PC-9 (cell line): ENCODE data around the gene DNAI1. TPM values are rescaled to one million over a fixed set of nuclear protein-coding genes. Genes with fewer than 3 reads are reported as not detected.
"Not testable (repeated sequence)": the region's sequence is repeated elsewhere in the genome, so short reads cannot be mapped to it uniquely, and the experiment has no call there.

Experiments
- BruUV-seq: library from RNA; stranded (reverse); fragments of 400-500 nt; replicated peaks from 2 replicates; lab custom pipeline; 2021; lab: Mats Ljungman, UMichigan
- CTCF ChIA-PET: fragments of 300-600 bp; sonication (Branson Sonifier 250); formaldehyde crosslinking; loops from one replicate; lab custom pipeline; 2022; ENCODE audit warnings: antibody characterized with exemption; lab: Charles Lee
- POLR2A ChIA-PET: fragments of 300-600 bp; sonication (Branson Sonifier 250); formaldehyde crosslinking; loops from one replicate; lab custom pipeline; 2022; ENCODE audit warnings: antibody characterized with exemption; ENCODE audit not compliant: unreplicated experiment; lab: Charles Lee
- DNase-seq, 2 experiments: peaks; one replicate each; pipeline versions ENCODE4 v3.0.0 to v3.0.0-alpha.2; 2015 to 2022; ENCODE audit warnings: mixed read lengths in 1 of 2
- H2AFZ ChIP-seq: fragments of 200-600 bp; sonication (generic); 2 replicates; pipeline ENCODE4 v1.8.1; 2017; ENCODE audit warnings: antibody characterized with exemption
- H3F3A ChIP-seq: fragments of 200-600 bp; sonication (generic); 2 replicates; pipeline ENCODE4 v1.8.1; 2017; ENCODE audit warnings: antibody characterized with exemption, mild to moderate bottlenecking, low read depth; ENCODE audit not compliant: insufficient read depth
- H3K27ac ChIP-seq: fragments of 200-600 bp; sonication (generic); 2 replicates; pipeline ENCODE4 v1.6.1; 2016; ENCODE audit warnings: mixed run types
- H3K27me3 ChIP-seq: fragments of 200-600 bp; sonication (generic); 2 replicates; pipeline ENCODE4 v1.6.1; 2016; ENCODE audit warnings: low read depth, mixed run types; ENCODE audit not compliant: insufficient read depth
- H3K36me3 ChIP-seq: fragments of 200-600 bp; sonication (generic); 2 replicates; pipeline ENCODE4 v1.6.1; 2016; ENCODE audit warnings: low read depth, mixed run types
- H3K4me1 ChIP-seq: fragments of 200-600 bp; sonication (generic); replicated peaks from 2 replicates; pipeline ENCODE4 v1.6.1; 2016; ENCODE audit warnings: mixed run types; ENCODE audit not compliant: insufficient read depth
- H3K4me2 ChIP-seq: fragments of 200-600 bp; sonication (generic); 2 replicates; pipeline ENCODE4 v1.6.1; 2017; ENCODE audit warnings: mixed run types
- H3K4me3 ChIP-seq: fragments of 200-600 bp; sonication (generic); 2 replicates; pipeline ENCODE4 v1.6.1; 2016; ENCODE audit warnings: mixed run types
- H3K79me2 ChIP-seq: fragments of 200-600 bp; sonication (generic); 2 replicates; pipeline ENCODE4 v1.6.1; 2017; ENCODE audit warnings: low read depth, mixed run types
- H3K9me2 ChIP-seq: fragments of 200-600 bp; sonication (generic); 2 replicates; pipeline ENCODE4 v1.8.1; 2017; ENCODE audit warnings: mild to moderate bottlenecking; ENCODE audit not compliant: insufficient read depth
- H3K9me3 ChIP-seq: fragments of 200-600 bp; sonication (generic); 2 replicates; pipeline ENCODE4 v1.8.1; 2016; ENCODE audit warnings: low read depth; ENCODE audit not compliant: insufficient read depth
- H4K20me1 ChIP-seq: fragments of 200-600 bp; sonication (generic); 2 replicates; pipeline ENCODE4 v1.8.1; 2017; ENCODE audit not compliant: insufficient read depth
- EZH2 ChIP-seq: fragments of 200-600 bp; sonication (generic); IDR thresholded peaks from 2 replicates; pipeline ENCODE4 v1.8.0; 2017; ENCODE audit warnings: antibody characterized with exemption, low read depth
- intact Hi-C: fragments of 100-400 bp; cut with micrococcal nuclease; formaldehyde crosslinking; loops from one replicate; pipeline ENCODE4 v1.10.0; 2022; ENCODE audit not compliant: unreplicated experiment
- total RNA-seq: library from RNA; stranded (reverse); gene quantifications from 2 replicates; pipeline ENCODE4 v1.2.3, GENCODE V29; 2021
- TF ChIP-seq, protein P1 (sequence below): fragments of 200-600 bp; sonication (generic); conservative IDR thresholded peaks from 2 replicates; pipeline ENCODE4 v1.6.1; 2017; ENCODE audit warnings: mixed run types, antibody characterized with exemption, mild to moderate bottlenecking, moderate library complexity

The DNAI1 gene
- total RNA-seq, 1 experiment from 2014 or later: 1.6 TPM

GRCh38 chr9:34475097-34475496 is 16.5 kb downstream of the DNAI1 start:
- Histone ChIP-seq H3K4me1 (no peaks in the 10 kb centered on the region), H3K79me2 (no peaks in the 10 kb centered on the region), H3K9me3 (no peaks in the 10 kb centered on the region), H3K4me3 (no peak overlapping the region), H2AFZ (no peak overlapping the region), H4K20me1 (no peaks in the 10 kb centered on the region), H3K4me2 (no peak overlapping the region), H3K27ac (no peak overlapping the region), H3K27me3 (no peaks in the 10 kb centered on the region), H3K36me3 (no peaks in the 10 kb centered on the region), H3K9me2 (no peaks in the 10 kb centered on the region), H3F3A (no peaks in the 10 kb centered on the region)
- CTCF ChIA-PET: no interaction called here
- TF ChIP-seq, protein P1, sequence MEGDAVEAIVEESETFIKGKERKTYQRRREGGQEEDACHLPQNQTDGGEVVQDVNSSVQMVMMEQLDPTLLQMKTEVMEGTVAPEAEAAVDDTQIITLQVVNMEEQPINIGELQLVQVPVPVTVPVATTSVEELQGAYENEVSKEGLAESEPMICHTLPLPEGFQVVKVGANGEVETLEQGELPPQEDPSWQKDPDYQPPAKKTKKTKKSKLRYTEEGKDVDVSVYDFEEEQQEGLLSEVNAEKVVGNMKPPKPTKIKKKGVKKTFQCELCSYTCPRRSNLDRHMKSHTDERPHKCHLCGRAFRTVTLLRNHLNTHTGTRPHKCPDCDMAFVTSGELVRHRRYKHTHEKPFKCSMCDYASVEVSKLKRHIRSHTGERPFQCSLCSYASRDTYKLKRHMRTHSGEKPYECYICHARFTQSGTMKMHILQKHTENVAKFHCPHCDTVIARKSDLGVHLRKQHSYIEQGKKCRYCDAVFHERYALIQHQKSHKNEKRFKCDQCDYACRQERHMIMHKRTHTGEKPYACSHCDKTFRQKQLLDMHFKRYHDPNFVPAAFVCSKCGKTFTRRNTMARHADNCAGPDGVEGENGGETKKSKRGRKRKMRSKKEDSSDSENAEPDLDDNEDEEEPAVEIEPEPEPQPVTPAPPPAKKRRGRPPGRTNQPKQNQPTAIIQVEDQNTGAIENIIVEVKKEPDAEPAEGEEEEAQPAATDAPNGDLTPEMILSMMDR: no peak
- no peak for TF ChIP-seq EZH2
- POLR2A ChIA-PET: no interaction called here
- no peak for DNase-seq
- BruUV-seq: no TSS peak
- intact Hi-C loops: no loop called here

DNA sequence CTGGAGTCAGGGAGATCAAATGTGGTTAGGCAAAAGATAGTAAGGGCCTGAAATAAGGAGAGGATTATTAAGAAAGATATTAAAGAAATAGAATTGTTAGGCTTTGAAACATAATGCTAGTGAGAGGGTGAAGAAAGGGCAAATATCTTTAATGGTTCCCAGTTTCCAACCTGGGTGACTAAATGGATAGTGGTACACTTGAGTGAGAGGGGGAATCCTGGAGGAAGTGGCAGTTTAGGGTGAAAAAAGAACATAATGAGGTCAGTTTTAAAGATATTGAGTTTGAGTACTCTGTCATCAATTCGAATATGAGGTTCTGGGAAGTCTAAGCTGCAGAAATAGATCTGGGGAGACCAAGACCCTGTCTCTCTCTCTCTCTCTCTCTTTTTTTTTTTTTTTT is 18.9 kb downstream of the DNAI1 start:
- Histone ChIP-seq H2AFZ (no peak overlapping the region), H4K20me1 (no peaks in the 10 kb centered on the region), H3K9me3 (no peaks in the 10 kb centered on the region), H3K27ac (no peak overlapping the region), H3K79me2 (no peaks in the 10 kb centered on the region), H3K4me2 (no peak overlapping the region), H3K9me2 (no peaks in the 10 kb centered on the region), H3K27me3 (no peaks in the 10 kb centered on the region), H3K36me3 (no peaks in the 10 kb centered on the region), H3F3A (no peaks in the 10 kb centered on the region), H3K4me1 (no peaks in the 10 kb centered on the region), H3K4me3 (no peak overlapping the region)
- DNase-seq: no peak
- ChIA-PET CTCF (no interaction called here), POLR2A (no interaction called here)
- TF ChIP-seq, protein P1: no peak
- intact Hi-C loops: no loop called here
- BruUV-seq: no TSS peak

GRCh38 chr9:34479431-34479866 is 20.8 kb downstream of the DNAI1 start:
- Histone ChIP-seq H4K20me1 (no peaks in the 10 kb centered on the region), H3K4me3 (no peak overlapping the region), H3K9me2 (no peaks in the 10 kb centered on the region), H3K27ac (no peak overlapping the region), H3F3A (no peaks in the 10 kb centered on the region), H3K4me1 (peaks cover 3% of the 10 kb centered on the region), H2AFZ (no peak overlapping the region), H3K4me2 (no peak overlapping the region), H3K36me3 (no peaks in the 10 kb centered on the region), H3K27me3 (no peaks in the 10 kb centered on the region), H3K79me2 (no peaks in the 10 kb centered on the region), H3K9me3 (no peaks in the 10 kb centered on the region)
- TF ChIP-seq EZH2: no peak
- TF ChIP-seq, protein P1: no peak
- intact Hi-C loops: no loop called here
- ChIA-PET POLR2A (no interaction called here), CTCF (no interaction called here)
- no TSS peak for BruUV-seq
- DNase-seq: no peak

DNA sequence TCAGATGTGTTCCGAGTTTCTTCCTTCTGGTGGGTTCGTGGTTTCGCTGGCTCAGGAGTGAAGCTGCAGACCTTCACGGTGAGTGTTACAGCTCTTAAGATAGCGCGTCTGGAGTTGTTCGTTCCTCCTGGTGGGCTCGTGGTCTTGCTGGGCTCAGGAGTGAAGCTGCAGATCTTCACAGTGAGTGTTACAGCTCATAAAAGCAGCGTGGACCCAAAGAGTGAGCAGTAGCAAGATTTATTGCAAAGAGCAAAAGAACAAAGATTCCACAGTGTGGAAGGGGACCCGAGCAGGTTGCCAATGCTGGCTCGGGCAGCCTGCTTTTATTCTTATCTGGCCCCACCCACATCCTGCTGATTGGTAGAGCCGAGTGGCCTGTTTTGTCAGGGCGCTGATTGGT is 23.0 kb downstream of the DNAI1 start:
- H3K36me3 ChIP-seq, H3K27me3 ChIP-seq, intact Hi-C loops, H4K20me1 ChIP-seq, H3K4me3 ChIP-seq, BruUV-seq, H3K79me2 ChIP-seq, H2AFZ ChIP-seq, H3K4me2 ChIP-seq, H3K9me3 ChIP-seq, POLR2A ChIA-PET, DNase-seq, H3F3A ChIP-seq, H3K27ac ChIP-seq, H3K9me2 ChIP-seq, CTCF ChIA-PET: not testable (repeated sequence)
- peaks cover 12% of the 10 kb centered on the region for H3K4me1 ChIP-seq

GRCh38 chr9:34482746-34483145 is 24.1 kb downstream of the DNAI1 start:
- POLR2A ChIA-PET, H3K79me2 ChIP-seq, H3K36me3 ChIP-seq, CTCF ChIA-PET, H3K4me2 ChIP-seq, BruUV-seq, intact Hi-C loops, H3F3A ChIP-seq, H3K9me2 ChIP-seq, H3K9me3 ChIP-seq, H3K27me3 ChIP-seq, H3K27ac ChIP-seq, DNase-seq, H2AFZ ChIP-seq, H3K4me3 ChIP-seq, H4K20me1 ChIP-seq: not testable (repeated sequence)
- peaks cover 12% of the 10 kb centered on the region for H3K4me1 ChIP-seq
